ENCODE measurements around the gene PRELID1. TPM values are rescaled to one million over a fixed set of nuclear protein-coding genes. Genes with fewer than 3 reads are reported as not detected.

Gene PRELID1
- total and polyA plus RNA-seq, 10 donors = 74.5 to 174 (median 128) TPM

DNA sequence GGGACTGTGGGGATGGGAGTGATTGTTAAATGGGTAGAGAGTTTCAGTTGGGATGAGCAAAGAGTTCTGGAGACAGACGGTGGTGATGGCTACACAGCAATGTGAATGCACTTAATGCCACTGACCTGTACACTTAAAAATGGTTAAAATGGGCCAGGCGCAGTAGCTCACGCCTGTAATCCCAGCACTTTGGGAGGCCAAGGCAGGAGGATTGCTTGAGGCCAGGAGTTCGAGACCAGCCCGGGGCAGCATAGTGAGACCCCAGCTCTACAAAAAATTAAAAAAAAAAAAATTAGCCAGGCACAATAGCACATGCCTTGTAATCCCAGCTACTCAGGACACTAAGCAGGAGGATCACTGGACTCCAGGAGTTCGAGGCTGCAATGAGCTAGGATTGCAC, 40.2 kb downstream of the PRELID1 start:
- TF ChIP-seq CTCF (IDR thresholded peaks at IDR 0.05 in 8 of 11, conservative IDR thresholded peaks at IDR 0.05 in 3 of 11) (no peak), POLR2A (IDR thresholded peaks at IDR 0.05) (no peak), POLR2AphosphoS5 (IDR thresholded peaks at IDR 0.05) (no peak)
- Histone ChIP-seq H3K9me3 (no peaks in the 10 kb centered on the region), H3K36me3 (peaks cover 0 to 100% (median 43%) of the 10 kb centered on the region in 6 donors), H3K4me1 (peaks cover 10 to 94% (median 39%) of the 10 kb centered on the region in 6 donors), H3K4me3 (no peak overlapping the region), H3K27me3 (replicated peaks in 1 of 7) (no peaks in the 10 kb centered on the region), H3K27ac (no peak overlapping the region)
- peak; percentile 19 for DNase-seq
- WGBS, 5 donors = 93 to 97% (median 96%) methylated on average over 6 of the region's 6 CpGs
- intact Hi-C loops (cut with DNase I; ENCODE audit: low total_unique reads) = no loop called here

DNA sequence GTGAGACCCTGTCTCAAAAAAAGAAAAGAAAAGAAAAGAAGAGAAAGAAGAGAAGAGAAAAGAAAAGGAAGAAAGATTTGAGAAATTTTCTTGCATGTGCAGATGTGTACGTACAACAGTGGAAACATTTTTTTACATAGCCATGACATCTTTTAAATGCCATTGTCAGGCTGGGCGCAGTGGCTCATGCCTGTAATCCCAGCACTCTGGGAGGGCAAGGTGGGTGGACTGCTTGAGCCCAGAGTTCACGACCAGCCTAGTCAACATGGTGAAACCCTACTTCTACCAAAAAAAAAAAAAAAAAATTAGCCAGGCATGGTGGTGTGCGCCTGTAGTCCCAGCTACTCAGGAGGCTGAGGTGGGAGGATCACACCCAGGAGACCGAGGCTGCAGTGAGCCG, 41.3 kb downstream of the PRELID1 start:
- TF ChIP-seq POLR2AphosphoS5 (IDR thresholded peaks at IDR 0.05) (no peak), POLR2A (IDR thresholded peaks at IDR 0.05) (no peak), CTCF (IDR thresholded peaks at IDR 0.05 in 8 of 11, conservative IDR thresholded peaks at IDR 0.05 in 3 of 11) (no peak)
- DNase-seq = peak; percentile 17
- intact Hi-C loops (cut with DNase I; ENCODE audit: low total_unique reads) = no loop called here
- H3K27ac ChIP-seq = no peak overlapping the region
- H3K4me1 ChIP-seq = peaks cover 21 to 94% (median 41%) of the 10 kb centered on the region in 6 donors
- no peaks in the 10 kb centered on the region for H3K9me3 ChIP-seq
- H3K36me3 ChIP-seq = peaks cover 0 to 100% (median 48%) of the 10 kb centered on the region in 6 donors
- H3K27me3 ChIP-seq (replicated peaks in 1 of 7) = no peaks in the 10 kb centered on the region
- H3K4me3 ChIP-seq = no peak overlapping the region
- 94 to 98% (median 95%) methylated on average over 6 of the region's 6 CpGs for WGBS, 5 donors

DNA sequence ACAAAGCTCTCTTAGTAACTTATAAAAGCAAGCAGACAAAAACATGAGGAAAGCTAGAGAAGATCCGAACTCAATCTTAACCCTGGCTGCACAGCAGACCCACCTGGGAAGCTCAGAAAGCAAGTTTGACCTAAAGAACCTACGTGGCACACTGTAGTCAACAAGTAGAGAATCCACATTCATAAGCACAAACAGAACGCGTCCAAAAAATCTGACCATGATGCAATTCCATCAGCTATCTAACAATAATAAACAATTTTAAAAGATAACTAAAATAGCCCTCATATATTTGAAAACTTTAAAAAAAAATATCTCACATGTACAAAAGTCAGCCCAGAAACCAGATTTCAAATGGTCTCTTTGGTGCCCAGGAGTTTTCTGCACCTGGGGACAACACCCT, 43.2 kb downstream of the PRELID1 start:
- Histone ChIP-seq H3K4me3 (no peak overlapping the region), H3K4me1 (peaks cover 33 to 96% (median 51%) of the 10 kb centered on the region in 6 donors), H3K36me3 (peaks cover 0 to 85% (median 44%) of the 10 kb centered on the region in 6 donors), H3K27me3 (replicated peaks in 1 of 7) (no peaks in the 10 kb centered on the region), H3K9me3 (no peaks in the 10 kb centered on the region), H3K27ac (no peak overlapping the region)
- no peak for TF ChIP-seq POLR2AphosphoS5 (IDR thresholded peaks at IDR 0.05)
- TF ChIP-seq CTCF (IDR thresholded peaks at IDR 0.05 in 8 of 11, conservative IDR thresholded peaks at IDR 0.05 in 3 of 11) = no peak
- TF ChIP-seq POLR2A (IDR thresholded peaks at IDR 0.05) = no peak
- intact Hi-C loops (cut with DNase I; ENCODE audit: low total_unique reads) = no loop called here
- WGBS, 5 donors = 77 to 96% (median 82%) methylated on average over 4 of the region's 4 CpGs
- peak; percentile 1 for DNase-seq

GRCh38 chr5:177347699-177348098, 44.1 kb downstream of the PRELID1 start:
- 88 to 98% (median 90%) methylated on average over 4 of the region's 4 CpGs for WGBS, 5 donors
- peaks cover 0 to 77% (median 40%) of the 10 kb centered on the region in 6 donors for H3K36me3 ChIP-seq

More at GRCh38 chr5:177347699-177348098, 44.1 kb downstream of the PRELID1 start:
- Histone ChIP-seq H3K4me1 (peaks cover 33 to 96% (median 60%) of the 10 kb centered on the region in 6 donors), H3K4me3 (no peak overlapping the region), H3K9me3 (no peaks in the 10 kb centered on the region), H3K27ac (no peak overlapping the region), H3K27me3 (replicated peaks in 1 of 7) (no peaks in the 10 kb centered on the region)
- DNase-seq = peak; percentile 4
- intact Hi-C loops (cut with DNase I; ENCODE audit: low total_unique reads) = no loop called here
- TF ChIP-seq POLR2AphosphoS5 (IDR thresholded peaks at IDR 0.05) (no peak), POLR2A (IDR thresholded peaks at IDR 0.05) (no peak), CTCF (IDR thresholded peaks at IDR 0.05 in 8 of 11, conservative IDR thresholded peaks at IDR 0.05 in 3 of 11) (no peak)
